OCI-LY3 (cell line): ENCODE data around the gene PSMF1.

Experiments used
- CTCF ChIP-seq: fragments of 200-600, 300-600 bp; sonication (generic); IDR thresholded peaks from 2 replicates; pipeline ENCODE4 v1.5.1; 2014; ENCODE audit warnings: antibody characterized with exemption, low read length, low read depth
- EZH2phosphoT487 ChIP-seq: fragments of 200-600 bp; shearing (Covaris generic); IDR thresholded peaks from 2 replicates; pipeline ENCODE4 v1.6.1; 2018; ENCODE audit warnings: antibody characterized with exemption, mixed run types, low read depth

GRCh38 chr20:1164871-1165270, 46.5 kb downstream of the PSMF1 start:
- TF ChIP-seq CTCF (no peak), EZH2phosphoT487 (no peak)
